ENCODE results near the gene DLAT. TPM values are rescaled to one million over a fixed set of nuclear protein-coding genes. Genes with fewer than 3 reads are reported as not detected.
"Not testable (repeated sequence)": the region's sequence is repeated elsewhere in the genome, so short reads cannot be mapped to it uniquely, and the experiment has no call there.

Gene DLAT
- total and polyA plus RNA-seq, 11 donors = 48.7 to 179 (median 157) TPM

DNA sequence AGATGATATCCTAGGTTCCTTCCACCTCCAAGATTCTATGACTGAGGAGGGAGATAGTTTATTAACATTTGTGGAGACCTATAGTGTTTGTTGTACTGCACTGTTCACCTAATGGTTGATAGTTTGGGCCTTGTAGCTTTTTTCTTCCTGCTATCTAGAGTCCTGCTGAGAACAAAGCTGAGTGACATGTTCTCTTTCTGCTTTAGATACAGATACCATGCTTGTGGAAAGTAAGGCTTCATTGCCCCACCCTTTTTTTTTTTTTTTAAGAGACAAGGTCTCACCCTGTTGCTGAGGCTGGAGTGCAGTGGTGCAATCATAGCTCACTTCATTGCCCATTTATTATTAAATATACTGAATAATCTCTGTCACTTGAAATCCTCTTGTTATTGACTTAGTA lies 12.3 kb downstream of the DLAT start:
- H3K9me3 ChIP-seq = no peaks in the 10 kb centered on the region
- H3K4me1 ChIP-seq = peaks cover 0 to 15% (median 1%) of the 10 kb centered on the region in 12 donors
- H3K27me3 ChIP-seq = no peaks in the 10 kb centered on the region
- TF ChIP-seq, protein P1, sequence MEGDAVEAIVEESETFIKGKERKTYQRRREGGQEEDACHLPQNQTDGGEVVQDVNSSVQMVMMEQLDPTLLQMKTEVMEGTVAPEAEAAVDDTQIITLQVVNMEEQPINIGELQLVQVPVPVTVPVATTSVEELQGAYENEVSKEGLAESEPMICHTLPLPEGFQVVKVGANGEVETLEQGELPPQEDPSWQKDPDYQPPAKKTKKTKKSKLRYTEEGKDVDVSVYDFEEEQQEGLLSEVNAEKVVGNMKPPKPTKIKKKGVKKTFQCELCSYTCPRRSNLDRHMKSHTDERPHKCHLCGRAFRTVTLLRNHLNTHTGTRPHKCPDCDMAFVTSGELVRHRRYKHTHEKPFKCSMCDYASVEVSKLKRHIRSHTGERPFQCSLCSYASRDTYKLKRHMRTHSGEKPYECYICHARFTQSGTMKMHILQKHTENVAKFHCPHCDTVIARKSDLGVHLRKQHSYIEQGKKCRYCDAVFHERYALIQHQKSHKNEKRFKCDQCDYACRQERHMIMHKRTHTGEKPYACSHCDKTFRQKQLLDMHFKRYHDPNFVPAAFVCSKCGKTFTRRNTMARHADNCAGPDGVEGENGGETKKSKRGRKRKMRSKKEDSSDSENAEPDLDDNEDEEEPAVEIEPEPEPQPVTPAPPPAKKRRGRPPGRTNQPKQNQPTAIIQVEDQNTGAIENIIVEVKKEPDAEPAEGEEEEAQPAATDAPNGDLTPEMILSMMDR (IDR thresholded peaks at IDR 0.05) = no peak
- TF ChIP-seq POLR2A (IDR thresholded peaks at IDR 0.05) = no peak
- H3K4me3 ChIP-seq = no peak overlapping the region
- DNase-seq (no peak), ATAC-seq (peak in 2 of 4 donors; percentile 66 to 67)
- H3K36me3 ChIP-seq = peaks cover 2 to 96% (median 78%) of the 10 kb centered on the region in 9 donors
- no peak overlapping the region for H3K27ac ChIP-seq
- intact Hi-C loops (cut with DNase I) = no loop called here

DNA sequence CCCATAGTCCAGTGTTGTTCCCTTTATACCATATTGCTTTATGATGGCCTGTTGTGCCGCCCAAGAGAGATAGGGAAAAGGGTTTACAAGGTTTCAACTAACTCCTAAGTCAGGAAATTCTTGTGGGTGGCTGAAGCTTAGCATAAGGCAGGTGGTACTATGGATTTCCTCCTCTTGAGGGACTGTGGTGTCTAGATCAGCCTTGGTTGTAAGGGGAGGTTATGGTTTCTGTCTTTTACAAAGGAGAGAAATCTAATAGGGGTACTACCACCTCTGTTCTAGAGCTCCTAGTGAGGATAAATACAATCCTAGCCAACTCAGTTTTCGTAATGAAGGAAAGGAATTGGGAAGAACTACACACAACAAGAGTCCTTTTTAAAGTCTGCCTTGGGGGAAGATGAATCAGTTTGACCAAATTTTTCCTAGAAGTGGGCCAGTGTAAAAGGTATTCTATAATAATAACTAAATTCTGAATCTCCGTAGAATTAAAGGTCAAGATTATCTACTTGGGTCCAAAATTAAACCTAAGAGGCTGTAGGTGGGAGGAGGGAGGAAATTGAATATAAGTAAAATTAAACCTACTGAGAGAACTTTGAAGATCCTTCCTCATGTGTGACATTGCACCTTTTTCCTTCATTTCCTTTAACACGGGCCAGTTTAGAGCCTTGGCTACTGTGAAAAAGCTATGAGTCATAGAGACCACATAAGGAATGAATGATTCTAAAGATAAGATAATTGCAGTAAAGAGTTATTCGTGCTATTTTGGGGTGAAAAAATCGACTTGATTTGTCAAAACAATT lies 17.2 kb downstream of the DLAT start:
- TF ChIP-seq, protein P1 (IDR thresholded peaks at IDR 0.05) = no peak
- TF ChIP-seq POLR2A (IDR thresholded peaks at IDR 0.05) = no peak
- no peak overlapping the region for H3K4me3 ChIP-seq
- H3K27ac ChIP-seq = no peak overlapping the region
- H3K36me3 ChIP-seq = peaks cover 0 to 100% (median 85%) of the 10 kb centered on the region in 9 donors
- intact Hi-C loops (cut with DNase I) = no loop called here
- DNase-seq = no peak
- H3K9me3 ChIP-seq = peaks cover 0 to 1% (median 0%) of the 10 kb centered on the region in 12 donors
- H3K27me3 ChIP-seq = no peaks in the 10 kb centered on the region
- 43 to 60% (median 52%) methylated on average over 6 of the region's 6 CpGs for WGBS, 4 donors
- H3K4me1 ChIP-seq = peaks cover 0 to 15% (median 0%) of the 10 kb centered on the region in 12 donors
- no peak for ATAC-seq

DNA sequence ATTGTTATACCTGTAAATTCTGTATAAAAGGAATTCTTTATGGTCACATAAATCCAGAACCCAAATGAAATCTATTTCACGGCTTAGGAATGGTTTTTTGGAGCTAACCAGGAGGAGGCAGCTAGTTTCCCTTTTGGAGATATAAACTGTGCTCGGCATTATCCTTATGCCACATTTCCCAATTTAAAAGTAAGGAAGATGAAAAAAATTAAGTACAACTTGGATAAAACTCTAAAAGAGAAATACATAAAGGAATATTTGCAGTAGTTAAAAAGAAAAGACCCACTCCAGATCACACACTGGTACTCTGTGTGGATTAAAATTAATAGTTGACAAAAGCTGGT lies 17.7 kb downstream of the DLAT start:
- Histone ChIP-seq H3K4me1 (peaks cover 0 to 11% (median under 1%) of the 10 kb centered on the region in 12 donors), H3K27me3 (no peaks in the 10 kb centered on the region), H3K9me3 (peaks cover 0 to 6% (median 0%) of the 10 kb centered on the region in 12 donors), H3K27ac (no peak overlapping the region), H3K36me3 (peaks cover 0 to 99% (median 83%) of the 10 kb centered on the region in 9 donors), H3K4me3 (no peak overlapping the region)
- ATAC-seq (no peak), DNase-seq (no peak)
- WGBS, 4 donors = 87 to 94% (median 91%) methylated on average over 2 of the region's 2 CpGs
- no peak for TF ChIP-seq POLR2A (IDR thresholded peaks at IDR 0.05)
- TF ChIP-seq, protein P1 (IDR thresholded peaks at IDR 0.05) = no peak
- intact Hi-C loops (cut with DNase I) = no loop called here

DNA sequence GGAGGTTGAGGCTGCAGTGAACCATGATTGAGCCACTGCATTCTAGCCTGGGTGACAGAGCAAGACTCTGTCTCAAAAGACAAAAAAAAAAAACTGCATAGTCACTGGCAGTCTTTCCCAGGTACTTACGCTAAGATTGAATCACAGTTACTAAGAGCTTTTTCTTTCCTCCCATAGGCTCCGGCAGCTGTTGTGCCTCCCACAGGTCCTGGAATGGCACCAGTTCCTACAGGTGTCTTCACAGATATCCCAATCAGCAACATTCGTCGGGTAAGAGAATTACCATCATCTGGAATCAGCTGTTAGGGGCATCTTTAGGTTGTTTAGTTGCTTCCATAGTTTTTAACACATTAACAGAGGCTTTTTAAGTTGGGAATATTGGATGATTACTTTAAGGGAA lies 19.8 kb downstream of the DLAT start:
- H3K9me3 ChIP-seq = peaks cover 0 to 6% (median 0%) of the 10 kb centered on the region in 12 donors
- H3K4me3 ChIP-seq = no peak overlapping the region
- WGBS, 4 donors = 90 to 96% (median 94%) methylated on average over 4 of the region's 4 CpGs
- ATAC-seq (no peak), DNase-seq (no peak)
- H3K36me3 ChIP-seq = peaks cover 0 to 99% (median 73%) of the 10 kb centered on the region in 9 donors
- H3K27me3 ChIP-seq = no peaks in the 10 kb centered on the region
- intact Hi-C loops (cut with DNase I) = no loop called here
- H3K4me1 ChIP-seq = peaks cover 0 to 13% (median 3%) of the 10 kb centered on the region in 12 donors
- H3K27ac ChIP-seq = no peak overlapping the region
- no peak for TF ChIP-seq POLR2A (IDR thresholded peaks at IDR 0.05)
- TF ChIP-seq, protein P1 (IDR thresholded peaks at IDR 0.05) = no peak

DNA sequence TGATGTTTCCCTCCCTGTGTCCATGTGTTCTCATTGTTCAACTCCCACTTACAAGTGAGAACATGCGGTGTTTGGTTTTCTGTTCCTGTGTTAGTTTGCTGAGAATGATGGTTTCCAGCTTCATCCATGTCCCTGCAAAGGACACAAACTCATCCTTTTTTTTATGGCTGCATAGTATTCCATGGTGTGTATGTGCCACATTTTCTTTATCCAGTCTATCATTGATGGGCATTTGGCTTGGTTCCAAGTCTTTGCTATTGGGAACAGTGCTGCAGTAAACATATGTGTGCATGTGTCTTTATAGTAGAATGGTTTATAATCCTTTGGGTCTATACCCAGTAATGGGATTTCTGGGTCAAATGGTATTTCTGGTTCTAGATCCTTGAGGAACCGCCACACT lies 21.4 kb downstream of the DLAT start:
- H3K27me3 ChIP-seq; H3K9me3 ChIP-seq; ATAC-seq; DNase-seq; intact Hi-C loops (cut with DNase I); H3K4me3 ChIP-seq; H3K27ac ChIP-seq: not testable (repeated sequence)
- H3K36me3 ChIP-seq = peaks cover 0 to 98% (median 75%) of the 10 kb centered on the region in 9 donors
- WGBS, 4 donors = 91 to 100% (median 94%) methylated on average over 2 of the region's 2 CpGs
- H3K4me1 ChIP-seq = peaks cover 0 to 13% (median 3%) of the 10 kb centered on the region in 12 donors

DNA sequence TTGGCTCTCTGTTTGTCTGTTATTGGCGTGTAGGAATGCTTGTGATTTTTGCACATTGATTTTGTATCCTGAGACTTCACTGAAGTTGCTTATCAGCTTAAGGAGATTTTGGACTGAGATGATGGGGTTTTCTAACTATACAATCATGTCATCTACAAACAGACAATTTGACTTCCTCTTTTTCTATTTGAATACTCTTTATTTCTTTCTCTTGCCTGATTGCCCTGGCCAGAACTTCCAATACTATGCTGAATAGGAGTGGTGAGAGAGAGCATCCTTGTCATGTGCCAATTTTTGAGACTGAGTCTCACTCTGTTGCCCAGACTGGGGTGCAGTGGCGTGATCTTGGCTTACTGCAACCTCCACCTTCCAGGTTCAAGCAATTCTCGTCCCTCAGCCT lies 23.0 kb downstream of the DLAT start:
- H3K4me3 ChIP-seq; intact Hi-C loops (cut with DNase I); H3K27me3 ChIP-seq; DNase-seq; H3K9me3 ChIP-seq; H3K27ac ChIP-seq: not testable (repeated sequence)
- H3K36me3 ChIP-seq = peaks cover 0 to 99% (median 81%) of the 10 kb centered on the region in 9 donors
- 78 to 96% (median 93%) methylated on average over 3 of the region's 3 CpGs for WGBS, 4 donors
- H3K4me1 ChIP-seq = peaks cover 0 to 13% (median 0%) of the 10 kb centered on the region in 12 donors
- ATAC-seq = peak in 1 of 4 donors; percentile 10

Measured in heart left ventricle (tissue), 16 donors.